T-helper 2 cell treated with Interferon-gamma antibody and Interleukin-4, amounts not matched to agents 100 ng/mL and 5 ng/mL, for 36 hours (primary cell): ENCODE results near the gene LIN28B. TPM values are rescaled to one million over a fixed set of nuclear protein-coding genes. Genes with fewer than 3 reads are reported as not detected.
"Not testable (repeated sequence)": the region's sequence is repeated elsewhere in the genome, so short reads cannot be mapped to it uniquely, and the experiment has no call there.

Source experiments
- intact Hi-C: fragments of 100-400 bp; cut with micrococcal nuclease; formaldehyde crosslinking; loops from one replicate; pipeline ENCODE4 v1.15.1; 2023
- total RNA-seq: library from RNA; stranded (reverse); gene quantifications from 2 replicates; pipeline ENCODE4 v1.2.3, GENCODE V29; 2022

Gene LIN28B
- total RNA-seq, 1 donor from 2014 or later, result not detected

DNA sequence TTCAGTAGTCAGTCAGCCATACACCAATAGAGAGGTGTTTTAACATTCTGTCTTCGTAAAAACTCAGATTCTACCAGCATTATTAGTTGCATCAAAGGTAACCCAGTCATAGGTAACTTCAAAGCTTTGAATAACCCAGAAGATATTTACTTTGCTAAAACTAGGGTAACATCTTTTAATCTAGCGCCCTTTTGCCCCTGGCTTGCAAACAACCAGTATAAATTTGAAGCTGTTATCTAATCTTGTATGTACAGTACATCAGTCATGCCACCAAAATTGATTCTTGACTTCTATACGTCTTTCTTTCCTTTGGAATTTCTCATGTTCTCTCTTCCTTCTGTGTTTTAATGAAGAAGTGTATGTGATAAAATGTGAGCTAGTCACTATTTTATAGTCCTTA is 109.3 kb downstream of the LIN28B start:
- intact Hi-C loops, result no loop called here

GRCh38 chr6:105066836-105067235 is 109.9 kb downstream of the LIN28B start:
- intact Hi-C loops, result no loop called here

DNA sequence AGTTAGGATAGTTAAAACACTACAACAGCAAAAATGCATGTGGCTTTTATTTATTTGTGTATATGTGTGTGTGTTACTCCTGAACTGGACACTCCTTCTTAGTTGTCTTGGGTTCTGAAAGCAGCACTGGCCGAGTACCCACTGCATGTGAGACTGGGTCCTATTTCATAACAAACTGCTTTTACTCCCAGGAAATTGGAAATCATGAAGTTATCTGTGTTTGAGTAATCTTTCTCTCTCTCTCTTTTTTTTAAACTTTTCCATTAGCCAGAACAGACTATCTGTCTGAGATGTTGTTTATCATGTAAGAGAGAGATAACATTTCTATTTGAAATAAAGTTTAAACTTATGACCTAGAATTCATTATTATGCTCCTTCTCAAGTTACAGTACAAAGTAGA is 110.4 kb downstream of the LIN28B start:
- intact Hi-C loops, result no loop called here

DNA sequence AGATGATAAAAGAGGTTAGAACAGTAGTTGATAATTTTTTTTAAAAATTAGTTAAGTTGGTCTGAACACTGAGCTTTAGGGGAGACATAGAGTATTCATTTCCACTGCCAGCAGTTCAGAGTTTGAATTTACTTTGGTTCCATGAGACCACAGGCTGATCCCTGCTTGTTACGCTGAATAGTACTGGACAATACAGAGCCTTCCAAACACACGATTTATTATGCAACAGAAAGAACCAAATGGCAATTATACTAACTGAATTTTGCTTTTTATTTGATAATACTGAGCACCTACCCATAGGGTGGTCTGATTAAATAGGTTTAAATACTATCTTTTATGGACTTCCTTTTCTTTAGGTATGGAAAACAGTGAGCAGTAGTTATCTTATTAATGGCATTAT is 111.5 kb downstream of the LIN28B start:
- intact Hi-C loops, result no loop called here

DNA sequence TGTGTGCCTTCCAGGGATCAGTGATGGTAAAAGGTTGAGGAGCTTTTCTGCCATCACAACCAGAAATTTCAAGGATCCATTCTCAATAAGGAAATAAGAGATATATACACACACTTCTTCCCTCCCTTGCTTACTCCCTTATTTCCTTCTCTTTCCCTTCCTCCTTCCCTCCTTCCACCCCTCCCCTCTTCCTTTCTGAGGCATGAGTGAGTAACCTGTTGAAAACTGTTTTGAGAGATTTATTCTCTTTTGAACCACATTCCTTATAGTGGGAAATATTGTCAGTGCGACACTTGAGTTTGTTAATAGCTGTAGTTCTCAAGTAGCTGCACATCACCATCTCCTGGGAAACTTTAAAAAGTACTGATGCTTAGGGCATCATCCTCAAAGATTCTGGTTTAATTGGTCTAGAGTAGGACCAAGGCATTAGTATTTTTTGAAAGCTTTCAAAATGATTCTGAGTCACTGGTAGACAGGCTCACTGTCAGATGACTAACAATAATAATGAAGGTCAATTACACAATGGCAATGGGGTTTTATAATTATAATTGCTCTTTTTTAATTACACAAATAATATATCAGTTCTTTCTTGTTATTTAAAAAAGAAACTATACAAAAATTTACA is 113.0 kb downstream of the LIN28B start:
- intact Hi-C loops, result no loop called here

- intact Hi-C loops, result loop anchor here (1.0 kb wide), 1 partner anchor 12 kb away; no protein-coding TSS in a partner anchor
Observed at GRCh38 chr6:105072798-105073199, 115.9 kb downstream of the LIN28B start.

- intact Hi-C loops, result loop anchor here (5.0 kb wide), 1 partner anchor 178 kb away; no protein-coding TSS in a partner anchor
Observed at GRCh38 chr6:105075210-105075609, 118.3 kb downstream of the LIN28B start.

DNA sequence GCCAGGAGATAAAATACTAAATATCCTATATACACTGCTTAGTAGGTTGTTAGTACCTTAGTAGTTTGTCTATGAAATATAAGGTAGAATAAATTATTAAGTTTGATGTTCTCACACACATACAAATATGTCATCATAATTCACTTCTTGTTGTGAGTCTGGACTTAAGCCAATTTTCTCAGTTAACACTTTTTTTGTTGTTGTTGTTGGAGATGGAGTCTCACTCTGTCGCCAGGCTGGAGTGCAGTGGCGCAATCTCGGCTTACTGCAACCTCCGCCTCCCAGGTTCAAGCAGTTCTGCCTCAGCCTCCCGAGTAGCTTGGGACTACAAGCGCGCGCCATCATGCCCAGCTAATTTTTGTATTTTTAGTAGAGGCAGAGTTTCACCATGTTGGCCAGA is 119.5 kb downstream of the LIN28B start:
- intact Hi-C loops, result loop anchor here (5.0 kb wide), 1 partner anchor 179 kb away; no protein-coding TSS in a partner anchor

- intact Hi-C loops, result loop anchor here (1.0 to 5.0 kb wide), 3 partner anchors 180 to 395 kb away; no protein-coding TSS in a partner anchor
Observed at GRCh38 chr6:105077596-105078385, 120.9 kb downstream of the LIN28B start.

DNA sequence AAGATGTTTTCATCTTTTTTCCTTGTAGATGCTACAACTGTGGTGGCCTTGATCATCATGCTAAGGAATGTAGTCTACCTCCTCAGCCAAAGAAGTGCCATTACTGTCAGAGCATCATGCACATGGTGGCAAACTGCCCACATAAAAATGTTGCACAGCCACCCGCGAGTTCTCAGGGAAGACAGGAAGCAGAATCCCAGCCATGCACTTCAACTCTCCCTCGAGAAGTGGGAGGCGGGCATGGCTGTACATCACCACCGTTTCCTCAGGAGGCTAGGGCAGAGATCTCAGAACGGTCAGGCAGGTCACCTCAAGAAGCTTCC is 121.4 kb downstream of the LIN28B start:
- intact Hi-C loops, result loop anchor here (1.0 to 5.0 kb wide), 3 partner anchors 181 to 396 kb away; no protein-coding TSS in a partner anchor

DNA sequence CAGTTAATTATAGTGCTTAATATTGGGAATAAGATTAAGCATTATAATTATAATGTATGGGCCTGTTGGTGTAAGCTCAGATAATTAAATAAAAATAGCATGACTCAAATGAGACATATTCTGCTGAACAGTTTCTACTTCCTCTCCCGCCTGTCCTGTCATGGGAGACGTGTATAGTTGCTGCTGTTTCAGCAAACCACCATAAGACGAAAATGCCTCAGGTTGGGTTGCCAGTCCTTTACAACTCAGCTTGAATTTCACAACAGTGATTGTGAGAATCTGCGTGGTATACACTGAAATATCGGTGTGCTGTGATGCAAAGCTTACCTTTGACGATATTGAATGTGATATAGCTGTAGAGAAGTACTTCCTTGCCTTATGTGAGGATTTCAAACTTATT is 123.4 kb downstream of the LIN28B start:
- intact Hi-C loops, result no loop called here

DNA sequence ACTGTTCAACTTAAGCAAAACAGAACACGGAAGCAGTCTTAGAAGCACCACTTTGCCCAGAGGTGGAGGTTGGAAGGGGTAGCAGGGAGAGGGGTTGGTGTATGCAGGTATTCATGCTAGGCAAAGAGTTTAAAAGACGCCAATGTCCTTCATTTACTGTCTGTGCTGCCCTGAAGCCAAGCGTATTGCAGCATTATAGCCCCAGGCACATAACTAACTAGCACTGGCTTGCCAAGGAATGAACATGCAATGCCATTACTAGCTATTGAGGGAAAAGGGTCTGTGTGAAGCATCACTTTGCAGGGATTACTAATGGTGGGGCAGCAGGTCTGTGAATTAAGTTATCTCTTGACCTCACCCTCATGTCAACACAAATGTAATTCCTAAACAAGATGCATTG is 124.8 kb downstream of the LIN28B start:
- intact Hi-C loops, result not testable (repeated sequence)

GRCh38 chr6:105087571-105088211 is 130.8 kb downstream of the LIN28B start:
- intact Hi-C loops, result loop anchor here (1.0 kb wide), 2 partner anchors 316 to 337 kb away; partner anchors contain the start of gene PREP

DNA sequence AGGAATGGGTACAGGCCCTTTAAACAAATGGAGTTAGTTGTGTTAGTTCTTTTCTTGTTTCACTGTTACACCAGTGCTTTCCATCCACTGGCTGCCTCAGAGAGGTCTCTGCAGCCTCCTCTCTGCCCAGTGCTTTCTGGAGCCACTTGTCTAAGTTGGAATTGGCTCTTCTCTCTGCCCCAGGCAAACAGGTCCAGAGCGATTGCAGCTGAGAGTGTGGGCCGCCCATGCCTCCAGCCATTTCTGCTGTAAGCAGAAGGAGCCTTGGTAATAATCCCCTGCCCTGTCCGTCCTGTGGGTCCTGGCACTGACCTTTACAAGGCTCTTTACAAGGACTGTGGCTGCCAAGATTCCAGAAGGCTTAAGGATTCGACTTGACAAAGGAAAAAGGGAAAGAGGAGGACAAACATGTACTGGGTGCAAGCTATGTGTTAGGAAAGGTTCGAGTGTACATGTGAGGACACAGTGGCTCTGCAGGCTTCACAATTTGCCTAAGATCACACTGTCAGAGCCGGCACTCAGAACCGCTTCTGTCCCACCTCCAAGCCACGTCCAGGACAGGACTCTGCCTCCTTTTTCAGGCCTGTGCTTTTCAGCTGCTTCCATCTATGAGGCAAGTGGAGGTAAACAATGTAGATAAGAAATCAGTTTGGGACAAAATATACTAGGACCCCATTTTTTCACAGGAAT is 134.4 kb downstream of the LIN28B start:
- intact Hi-C loops, result no loop called here

DNA sequence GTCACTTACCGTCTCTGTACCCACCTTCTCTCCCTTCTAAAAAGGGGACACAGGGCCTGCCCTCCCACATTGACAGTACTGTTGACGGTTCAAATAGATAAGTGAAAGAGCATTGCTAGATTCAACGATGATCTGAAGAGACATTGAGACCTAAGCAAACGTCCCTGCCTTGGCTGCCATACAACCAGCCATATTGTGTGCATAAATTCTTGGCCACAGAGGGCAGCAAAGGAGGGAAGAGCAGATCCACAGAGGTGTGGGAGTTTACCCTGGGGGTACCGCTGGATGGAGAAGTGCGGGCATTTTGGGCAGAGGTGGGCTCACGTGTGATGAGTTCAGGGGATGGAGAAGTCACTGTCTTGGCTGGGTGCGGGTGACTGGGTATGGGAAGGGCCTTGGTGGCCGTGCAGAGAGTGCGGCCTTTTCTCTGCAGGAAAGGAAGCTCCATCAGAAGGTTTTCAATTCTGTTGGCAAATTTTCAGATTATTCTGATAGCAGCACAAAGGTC is 137.3 kb downstream of the LIN28B start:
- intact Hi-C loops, result no loop called here

DNA sequence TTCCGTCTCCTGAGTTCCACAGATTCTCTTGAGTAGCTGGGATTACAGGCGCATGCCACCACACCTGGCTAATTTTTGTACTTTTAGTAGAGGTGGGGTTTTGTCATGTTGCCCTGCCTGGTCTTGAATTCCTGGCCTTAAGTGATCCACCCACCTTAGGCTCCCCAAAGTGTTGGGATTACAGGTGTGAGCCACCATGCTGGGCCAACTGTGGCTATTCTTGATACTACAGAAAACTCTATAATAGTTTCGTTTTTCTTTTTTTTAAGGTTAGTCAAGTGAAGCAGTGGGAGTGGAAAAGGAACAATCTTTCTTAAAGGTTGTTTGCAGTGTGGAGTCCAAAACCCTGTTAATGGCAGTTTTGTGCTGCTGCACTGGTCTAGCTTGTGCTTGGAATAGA is 138.2 kb downstream of the LIN28B start:
- intact Hi-C loops, result no loop called here

DNA sequence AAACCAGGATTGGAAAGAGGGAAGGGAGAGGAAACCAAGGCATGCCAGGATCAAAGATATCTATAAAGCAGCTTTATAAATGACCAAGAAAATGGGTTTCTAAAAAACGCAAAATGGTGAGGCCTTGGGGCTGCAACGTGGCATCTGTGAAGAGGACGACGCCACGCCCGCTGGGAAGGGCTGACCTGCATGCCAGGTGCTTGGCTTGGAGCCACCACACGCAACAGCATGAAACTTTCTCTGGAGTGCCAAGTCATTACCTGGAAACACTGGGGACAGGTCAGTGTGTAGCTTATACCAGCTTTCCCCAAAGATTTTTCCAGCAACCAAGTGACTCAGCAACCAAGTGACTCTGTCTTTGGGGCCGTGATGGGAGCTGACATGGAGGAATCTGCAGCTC is 140.4 kb downstream of the LIN28B start:
- intact Hi-C loops, result no loop called here

DNA sequence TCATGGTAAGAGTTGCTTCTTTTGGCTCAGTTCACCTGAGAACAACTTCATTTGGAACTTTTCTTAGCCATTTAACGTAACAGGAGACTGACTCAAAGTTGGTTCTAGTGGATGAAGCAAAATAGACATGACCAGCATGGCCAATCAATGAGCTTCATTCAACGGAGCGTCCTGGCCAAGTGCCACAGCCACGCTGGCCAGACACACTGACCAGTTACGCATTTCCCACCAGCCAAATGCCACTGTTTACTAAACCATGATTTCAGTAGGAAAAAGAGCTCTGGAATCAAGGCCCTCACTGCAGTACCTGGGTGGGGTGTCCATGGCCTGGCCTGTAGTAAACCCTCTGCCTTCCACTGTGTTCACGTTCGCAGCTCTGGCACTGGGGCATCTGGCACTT is 142.5 kb downstream of the LIN28B start:
- intact Hi-C loops, result no loop called here

DNA sequence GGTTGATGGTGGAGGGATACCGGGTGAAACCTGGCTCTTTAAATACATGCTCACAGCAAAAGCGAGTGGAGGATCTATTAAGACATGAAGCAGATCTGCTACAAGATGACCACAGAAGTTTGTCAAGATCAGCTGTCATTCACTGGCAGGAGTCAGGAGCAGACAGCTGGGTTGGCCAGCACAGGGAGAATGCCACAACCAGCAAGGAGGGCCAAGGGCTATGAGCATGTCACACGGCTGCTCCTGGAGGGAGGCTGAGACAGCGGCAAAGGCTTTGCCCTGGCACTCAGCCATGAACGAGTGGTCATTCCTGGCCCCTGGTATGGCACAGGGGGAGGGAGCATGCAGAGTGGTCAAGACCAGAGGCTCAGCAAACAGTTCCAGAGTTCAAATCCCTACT is 145.3 kb downstream of the LIN28B start:
- intact Hi-C loops, result no loop called here

- intact Hi-C loops, result no loop called here
Observed at GRCh38 chr6:105105094-105105493, 148.2 kb downstream of the LIN28B start.

DNA sequence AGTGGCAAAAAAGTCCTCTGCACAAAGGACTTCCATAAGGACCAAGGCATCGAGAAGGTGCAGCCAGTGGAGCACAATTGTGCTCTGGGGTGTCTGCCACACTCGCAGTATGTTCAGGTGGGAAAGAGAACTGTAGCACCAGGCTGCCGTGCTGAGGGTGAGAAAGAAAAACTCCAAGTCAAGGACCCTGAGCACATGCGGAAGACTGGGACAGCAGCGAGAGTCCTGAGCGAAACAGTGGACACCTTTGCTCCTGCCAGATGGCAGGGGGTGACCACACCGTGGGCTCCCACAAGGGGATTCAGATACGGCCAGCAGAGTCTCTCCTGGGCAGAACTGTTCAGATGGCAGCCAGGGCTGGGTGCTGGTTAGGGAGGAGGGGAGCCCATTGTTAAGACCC is 149.4 kb downstream of the LIN28B start:
- intact Hi-C loops, result no loop called here
